K562 (cell line): ENCODE results near the gene FGF14. TPM values are rescaled to one million over a fixed set of nuclear protein-coding genes. Genes with fewer than 3 reads are reported as not detected.

Source experiments
- RAD21 ChIP-seq, 2 experiments: fragments of 250-450 bp in 1 of 2; fragments of 450-650 bp in 1 of 2; sonication (Bioruptor Pico) in 1 of 2; formaldehyde crosslinking in 1 of 2; IDR thresholded peaks in 1 of 2; conservative IDR thresholded peaks in 1 of 2; 2 replicates each; pipeline versions ENCODE4 v1.4.0 to v1.8.0; 2020 to 2022; ENCODE audit warnings: mild to moderate bottlenecking in 2 of 2, moderate library complexity in 1 of 2
- polyA plus RNA-seq, 8 experiments: library from polyadenylated mRNA; depleted of rRNA in 4 of 8; stranded (reverse) in 5 of 8; unstranded in 3 of 8; fragments of >200 nt; fragmentation: Nextera tagmentation in 2 of 8; fragmentation: Illumina TruSeq in 1 of 8; extraction: Ambion mirVana in 2 of 8; extraction: Trizol in 1 of 8; gene quantifications; 2 replicates each; pipeline versions ENCODE4 v1.2.1 to v1.2.3, GENCODE V29; 2011 to 2014; ENCODE audit warnings: inconsistent platforms in 1 of 8, missing spikeins in 1 of 8
- total RNA-seq, 7 experiments: library from RNA; depleted of rRNA in 6 of 7; stranded (reverse); fragments of >200 nt in 6 of 7; fragmentation: Illumina TruSeq in 2 of 7; extraction: Trizol in 2 of 7; gene quantifications; 2 replicates each; pipeline versions ENCODE4 v1.2.1 to v1.2.3, GENCODE V29; 2011 to 2021; ENCODE audit warnings: low replicate concordance in 1 of 7
- TF ChIP-seq, protein P1 (sequence below): fragments of 250-450 bp; sonication (Bioruptor Pico); IDR thresholded peaks from 2 replicates; pipeline ENCODE4 v1.4.0; 2020; ENCODE audit warnings: mild to moderate bottlenecking, moderate library complexity
- TF ChIP-seq, protein P2 (sequence below), 2 experiments: fragments of 450-650 bp in 1 of 2; sonication (generic) in 1 of 2; formaldehyde crosslinking in 1 of 2; IDR thresholded peaks; 2 replicates each; pipeline versions ENCODE4 v1.7.1 to v1.9.0; 2016 to 2022; ENCODE audit warnings: inconsistent platforms in 1 of 2, mild to moderate bottlenecking in 1 of 2, missing genetic modification reagents in 1 of 2
- TF ChIP-seq, protein P3 (sequence below): fragments of 250-450 bp; sonication (Bioruptor Pico); IDR thresholded peaks from 2 replicates; pipeline ENCODE4 v1.4.0; 2020

The FGF14 gene
- total and polyA plus RNA-seq, 9 of the 15 experiments (the other 6 are each of a cell fraction or from before 2014, with no cell fraction given): not detected

DNA sequence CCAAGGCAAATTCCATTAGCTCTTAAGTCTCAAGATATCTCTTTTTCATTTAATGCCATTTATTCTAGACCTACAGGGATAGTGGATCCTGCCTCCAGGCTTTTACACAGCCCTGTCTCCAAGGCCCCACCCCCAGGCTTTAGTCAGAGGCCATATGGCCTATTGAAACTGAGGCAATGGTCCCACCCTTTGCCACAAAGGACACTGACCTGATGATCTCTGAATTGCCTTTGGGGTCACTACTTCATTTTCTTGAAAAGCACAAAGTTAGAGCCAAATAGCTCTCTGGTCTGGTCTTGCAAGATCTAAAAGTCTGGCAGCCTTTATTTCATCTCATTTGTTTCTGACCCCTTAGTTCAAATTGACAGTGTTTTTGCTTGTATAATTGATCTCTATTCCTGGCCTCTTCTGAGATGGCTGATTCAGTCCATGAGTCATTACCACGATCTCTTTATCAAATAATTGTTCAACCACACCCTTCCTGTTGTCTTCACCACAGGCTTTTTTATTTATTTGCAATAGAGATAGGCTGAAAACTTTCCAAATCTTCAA lies 209.8 kb downstream of the FGF14 start (continued):
- TF ChIP-seq, protein P1, sequence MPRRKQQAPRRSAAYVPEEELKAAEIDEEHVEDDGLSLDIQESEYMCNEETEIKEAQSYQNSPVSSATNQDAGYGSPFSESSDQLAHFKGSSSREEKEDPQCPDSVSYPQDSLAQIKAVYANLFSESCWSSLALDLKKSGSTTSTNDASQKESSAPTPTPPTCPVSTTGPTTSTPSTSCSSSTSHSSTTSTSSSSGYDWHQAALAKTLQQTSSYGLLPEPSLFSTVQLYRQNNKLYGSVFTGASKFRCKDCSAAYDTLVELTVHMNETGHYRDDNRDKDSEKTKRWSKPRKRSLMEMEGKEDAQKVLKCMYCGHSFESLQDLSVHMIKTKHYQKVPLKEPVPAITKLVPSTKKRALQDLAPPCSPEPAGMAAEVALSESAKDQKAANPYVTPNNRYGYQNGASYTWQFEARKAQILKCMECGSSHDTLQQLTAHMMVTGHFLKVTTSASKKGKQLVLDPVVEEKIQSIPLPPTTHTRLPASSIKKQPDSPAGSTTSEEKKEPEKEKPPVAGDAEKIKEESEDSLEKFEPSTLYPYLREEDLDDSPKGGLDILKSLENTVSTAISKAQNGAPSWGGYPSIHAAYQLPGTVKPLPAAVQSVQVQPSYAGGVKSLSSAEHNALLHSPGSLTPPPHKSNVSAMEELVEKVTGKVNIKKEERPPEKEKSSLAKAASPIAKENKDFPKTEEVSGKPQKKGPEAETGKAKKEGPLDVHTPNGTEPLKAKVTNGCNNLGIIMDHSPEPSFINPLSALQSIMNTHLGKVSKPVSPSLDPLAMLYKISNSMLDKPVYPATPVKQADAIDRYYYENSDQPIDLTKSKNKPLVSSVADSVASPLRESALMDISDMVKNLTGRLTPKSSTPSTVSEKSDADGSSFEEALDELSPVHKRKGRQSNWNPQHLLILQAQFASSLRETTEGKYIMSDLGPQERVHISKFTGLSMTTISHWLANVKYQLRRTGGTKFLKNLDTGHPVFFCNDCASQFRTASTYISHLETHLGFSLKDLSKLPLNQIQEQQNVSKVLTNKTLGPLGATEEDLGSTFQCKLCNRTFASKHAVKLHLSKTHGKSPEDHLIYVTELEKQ (CRISPR knock-in tag): no peak
- TF ChIP-seq, protein P2, sequence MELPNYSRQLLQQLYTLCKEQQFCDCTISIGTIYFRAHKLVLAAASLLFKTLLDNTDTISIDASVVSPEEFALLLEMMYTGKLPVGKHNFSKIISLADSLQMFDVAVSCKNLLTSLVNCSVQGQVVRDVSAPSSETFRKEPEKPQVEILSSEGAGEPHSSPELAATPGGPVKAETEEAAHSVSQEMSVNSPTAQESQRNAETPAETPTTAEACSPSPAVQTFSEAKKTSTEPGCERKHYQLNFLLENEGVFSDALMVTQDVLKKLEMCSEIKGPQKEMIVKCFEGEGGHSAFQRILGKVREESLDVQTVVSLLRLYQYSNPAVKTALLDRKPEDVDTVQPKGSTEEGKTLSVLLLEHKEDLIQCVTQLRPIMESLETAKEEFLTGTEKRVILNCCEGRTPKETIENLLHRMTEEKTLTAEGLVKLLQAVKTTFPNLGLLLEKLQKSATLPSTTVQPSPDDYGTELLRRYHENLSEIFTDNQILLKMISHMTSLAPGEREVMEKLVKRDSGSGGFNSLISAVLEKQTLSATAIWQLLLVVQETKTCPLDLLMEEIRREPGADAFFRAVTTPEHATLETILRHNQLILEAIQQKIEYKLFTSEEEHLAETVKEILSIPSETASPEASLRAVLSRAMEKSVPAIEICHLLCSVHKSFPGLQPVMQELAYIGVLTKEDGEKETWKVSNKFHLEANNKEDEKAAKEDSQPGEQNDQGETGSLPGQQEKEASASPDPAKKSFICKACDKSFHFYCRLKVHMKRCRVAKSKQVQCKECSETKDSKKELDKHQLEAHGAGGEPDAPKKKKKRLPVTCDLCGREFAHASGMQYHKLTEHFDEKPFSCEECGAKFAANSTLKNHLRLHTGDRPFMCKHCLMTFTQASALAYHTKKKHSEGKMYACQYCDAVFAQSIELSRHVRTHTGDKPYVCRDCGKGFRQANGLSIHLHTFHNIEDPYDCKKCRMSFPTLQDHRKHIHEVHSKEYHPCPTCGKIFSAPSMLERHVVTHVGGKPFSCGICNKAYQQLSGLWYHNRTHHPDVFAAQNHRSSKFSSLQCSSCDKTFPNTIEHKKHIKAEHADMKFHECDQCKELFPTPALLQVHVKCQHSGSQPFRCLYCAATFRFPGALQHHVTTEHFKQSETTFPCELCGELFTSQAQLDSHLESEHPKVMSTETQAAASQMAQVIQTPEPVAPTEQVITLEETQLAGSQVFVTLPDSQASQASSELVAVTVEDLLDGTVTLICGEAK (IDR thresholded peaks at IDR 0.05): no peak
- TF ChIP-seq, protein P2 (CRISPR knock-in tag; IDR thresholded peaks at IDR 0.05): no peak
- TF ChIP-seq RAD21 (CRISPR knock-in tag; conservative IDR thresholded peaks at IDR 0.05 in 1 of 2, IDR thresholded peaks at IDR 0.05 in 1 of 2): no peak
- TF ChIP-seq, protein P3, sequence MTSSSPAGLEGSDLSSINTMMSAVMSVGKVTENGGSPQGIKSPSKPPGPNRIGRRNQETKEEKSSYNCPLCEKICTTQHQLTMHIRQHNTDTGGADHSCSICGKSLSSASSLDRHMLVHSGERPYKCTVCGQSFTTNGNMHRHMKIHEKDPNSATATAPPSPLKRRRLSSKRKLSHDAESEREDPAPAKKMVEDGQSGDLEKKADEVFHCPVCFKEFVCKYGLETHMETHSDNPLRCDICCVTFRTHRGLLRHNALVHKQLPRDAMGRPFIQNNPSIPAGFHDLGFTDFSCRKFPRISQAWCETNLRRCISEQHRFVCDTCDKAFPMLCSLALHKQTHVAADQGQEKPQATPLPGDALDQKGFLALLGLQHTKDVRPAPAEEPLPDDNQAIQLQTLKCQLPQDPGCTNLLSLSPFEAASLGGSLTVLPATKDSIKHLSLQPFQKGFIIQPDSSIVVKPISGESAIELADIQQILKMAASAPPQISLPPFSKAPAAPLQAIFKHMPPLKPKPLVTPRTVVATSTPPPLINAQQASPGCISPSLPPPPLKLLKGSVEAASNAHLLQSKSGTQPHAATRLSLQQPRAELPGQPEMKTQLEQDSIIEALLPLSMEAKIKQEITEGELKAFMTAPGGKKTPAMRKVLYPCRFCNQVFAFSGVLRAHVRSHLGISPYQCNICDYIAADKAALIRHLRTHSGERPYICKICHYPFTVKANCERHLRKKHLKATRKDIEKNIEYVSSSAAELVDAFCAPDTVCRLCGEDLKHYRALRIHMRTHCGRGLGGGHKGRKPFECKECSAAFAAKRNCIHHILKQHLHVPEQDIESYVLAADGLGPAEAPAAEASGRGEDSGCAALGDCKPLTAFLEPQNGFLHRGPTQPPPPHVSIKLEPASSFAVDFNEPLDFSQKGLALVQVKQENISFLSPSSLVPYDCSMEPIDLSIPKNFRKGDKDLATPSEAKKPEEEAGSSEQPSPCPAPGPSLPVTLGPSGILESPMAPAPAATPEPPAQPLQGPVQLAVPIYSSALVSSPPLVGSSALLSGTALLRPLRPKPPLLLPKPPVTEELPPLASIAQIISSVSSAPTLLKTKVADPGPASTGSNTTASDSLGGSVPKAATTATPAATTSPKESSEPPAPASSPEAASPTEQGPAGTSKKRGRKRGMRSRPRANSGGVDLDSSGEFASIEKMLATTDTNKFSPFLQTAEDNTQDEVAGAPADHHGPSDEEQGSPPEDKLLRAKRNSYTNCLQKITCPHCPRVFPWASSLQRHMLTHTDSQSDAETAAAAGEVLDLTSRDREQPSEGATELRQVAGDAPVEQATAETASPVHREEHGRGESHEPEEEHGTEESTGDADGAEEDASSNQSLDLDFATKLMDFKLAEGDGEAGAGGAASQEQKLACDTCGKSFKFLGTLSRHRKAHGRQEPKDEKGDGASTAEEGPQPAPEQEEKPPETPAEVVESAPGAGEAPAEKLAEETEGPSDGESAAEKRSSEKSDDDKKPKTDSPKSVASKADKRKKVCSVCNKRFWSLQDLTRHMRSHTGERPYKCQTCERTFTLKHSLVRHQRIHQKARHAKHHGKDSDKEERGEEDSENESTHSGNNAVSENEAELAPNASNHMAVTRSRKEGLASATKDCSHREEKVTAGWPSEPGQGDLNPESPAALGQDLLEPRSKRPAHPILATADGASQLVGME (CRISPR knock-in tag): no peak
